Osteoblast (primary cell): ENCODE results near the gene GALK1. TPM values are rescaled to one million over a fixed set of nuclear protein-coding genes. Genes with fewer than 3 reads are reported as not detected.

Experiments
- DNase-seq: peaks from one replicate; pipeline ENCODE4 v3.0.0; 2011; ENCODE audit warnings: low spot score, mixed read lengths; ENCODE audit not compliant: insufficient read length; ENCODE audit errors: missing footprints
- H2AFZ ChIP-seq: 2 replicates; pipeline ENCODE4 v1.6.0; 2011; ENCODE audit warnings: mild to moderate bottlenecking, low read length
- H3K27ac ChIP-seq: 2 replicates; pipeline ENCODE4 v1.5.1; 2011; ENCODE audit warnings: mild to moderate bottlenecking, low read depth, low read length, moderate library complexity
- H3K27me3 ChIP-seq: 2 replicates; pipeline ENCODE4 v1.6.0; 2012; ENCODE audit warnings: mild to moderate bottlenecking, control low read depth, inconsistent platforms, low read length, moderate library complexity; ENCODE audit not compliant: insufficient read depth
- H3K36me3 ChIP-seq: 2 replicates; pipeline ENCODE4 v1.5.1; 2011; ENCODE audit warnings: mild to moderate bottlenecking, low read length, control low read depth, moderate library complexity; ENCODE audit not compliant: insufficient read depth
- H3K4me1 ChIP-seq: 2 replicates; pipeline ENCODE4 v1.5.1; 2011; ENCODE audit warnings: mild to moderate bottlenecking, low read length, control low read depth, moderate library complexity; ENCODE audit not compliant: insufficient read depth
- H3K4me2 ChIP-seq: 2 replicates; pipeline ENCODE4 v1.6.0; 2011; ENCODE audit warnings: mild to moderate bottlenecking, low read length; ENCODE audit not compliant: insufficient read depth
- H3K4me3 ChIP-seq: fragments of 200-600 bp; sonication (generic); 3 replicates; pipeline ENCODE4 v1.5.1; 2012; ENCODE audit warnings: mild to moderate bottlenecking, low read length, inconsistent platforms; ENCODE audit not compliant: insufficient read depth
- H3K79me2 ChIP-seq: 2 replicates; pipeline ENCODE4 v1.6.0; 2012; ENCODE audit warnings: mild to moderate bottlenecking, low read length, control low read depth, inconsistent platforms; ENCODE audit not compliant: insufficient read depth
- H3K9me3 ChIP-seq: 2 replicates; pipeline ENCODE4 v1.5.1; 2011; ENCODE audit warnings: low read depth, low read length, control low read depth
- H4K20me1 ChIP-seq: 2 replicates; pipeline ENCODE4 v1.6.0; 2012; ENCODE audit warnings: mild to moderate bottlenecking, low read length, control low read depth; ENCODE audit not compliant: insufficient read depth
- total RNA-seq: library from RNA; depleted of rRNA; stranded (reverse); fragments of >200 nt; gene quantifications from 2 replicates; pipeline ENCODE4 v1.2.3, GENCODE V29; 2012
- TF ChIP-seq, protein P1 (sequence below): IDR thresholded peaks from 2 replicates; pipeline ENCODE4 v1.5.1; 2011; ENCODE audit warnings: mild to moderate bottlenecking, low read depth, low read length, moderate library complexity; ENCODE audit errors: extremely low read depth

The GALK1 gene
- total RNA-seq = 25.3 and 27.7 TPM in 2 replicates

DNA sequence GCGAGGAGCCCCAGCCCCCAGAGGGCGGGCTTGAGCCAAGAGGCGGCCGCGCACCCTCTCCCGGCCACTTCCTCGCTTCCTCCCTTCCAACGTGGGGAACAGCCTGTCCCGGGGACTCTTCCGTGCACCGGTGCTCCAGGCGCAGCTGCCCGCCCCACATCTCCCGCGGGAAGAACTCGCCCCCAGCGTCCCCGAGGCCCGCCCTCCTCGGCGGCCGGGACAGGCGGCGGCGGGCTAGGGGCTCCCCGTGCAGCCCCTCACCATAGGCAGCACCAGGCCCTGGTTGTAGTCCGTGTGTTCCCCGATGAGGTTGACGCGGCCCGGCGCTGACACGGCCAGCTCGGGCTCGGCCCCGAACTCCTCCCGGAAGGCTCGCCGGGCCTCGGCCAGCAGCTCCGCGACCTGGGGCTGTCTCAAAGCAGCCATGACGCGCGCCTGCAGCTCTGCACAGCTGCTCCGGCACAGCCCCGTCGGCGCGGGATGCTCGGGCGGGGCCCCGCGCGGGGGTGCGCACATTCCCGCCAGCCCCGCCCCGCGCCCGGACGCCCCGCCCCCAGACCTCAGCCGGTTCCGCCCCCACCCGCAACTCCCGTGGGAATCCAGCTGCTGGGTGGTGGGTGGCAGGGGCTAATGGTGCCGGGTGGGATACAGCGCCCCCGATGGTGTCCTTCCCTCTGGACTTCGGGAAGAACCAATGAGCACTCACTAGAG is at the start of gene GALK1:
TSS of gene GALK1 (minus strand) at position 482 of the 711 bp plus-strand sequence. CDS start at position 426, 56 bp downstream.
- peak within 1 kb of the TSS; percentile 87 for H3K4me2 ChIP-seq
- TF ChIP-seq, protein P1, sequence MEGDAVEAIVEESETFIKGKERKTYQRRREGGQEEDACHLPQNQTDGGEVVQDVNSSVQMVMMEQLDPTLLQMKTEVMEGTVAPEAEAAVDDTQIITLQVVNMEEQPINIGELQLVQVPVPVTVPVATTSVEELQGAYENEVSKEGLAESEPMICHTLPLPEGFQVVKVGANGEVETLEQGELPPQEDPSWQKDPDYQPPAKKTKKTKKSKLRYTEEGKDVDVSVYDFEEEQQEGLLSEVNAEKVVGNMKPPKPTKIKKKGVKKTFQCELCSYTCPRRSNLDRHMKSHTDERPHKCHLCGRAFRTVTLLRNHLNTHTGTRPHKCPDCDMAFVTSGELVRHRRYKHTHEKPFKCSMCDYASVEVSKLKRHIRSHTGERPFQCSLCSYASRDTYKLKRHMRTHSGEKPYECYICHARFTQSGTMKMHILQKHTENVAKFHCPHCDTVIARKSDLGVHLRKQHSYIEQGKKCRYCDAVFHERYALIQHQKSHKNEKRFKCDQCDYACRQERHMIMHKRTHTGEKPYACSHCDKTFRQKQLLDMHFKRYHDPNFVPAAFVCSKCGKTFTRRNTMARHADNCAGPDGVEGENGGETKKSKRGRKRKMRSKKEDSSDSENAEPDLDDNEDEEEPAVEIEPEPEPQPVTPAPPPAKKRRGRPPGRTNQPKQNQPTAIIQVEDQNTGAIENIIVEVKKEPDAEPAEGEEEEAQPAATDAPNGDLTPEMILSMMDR = peak; percentile 49
- peak; percentile 99 for DNase-seq

DNA sequence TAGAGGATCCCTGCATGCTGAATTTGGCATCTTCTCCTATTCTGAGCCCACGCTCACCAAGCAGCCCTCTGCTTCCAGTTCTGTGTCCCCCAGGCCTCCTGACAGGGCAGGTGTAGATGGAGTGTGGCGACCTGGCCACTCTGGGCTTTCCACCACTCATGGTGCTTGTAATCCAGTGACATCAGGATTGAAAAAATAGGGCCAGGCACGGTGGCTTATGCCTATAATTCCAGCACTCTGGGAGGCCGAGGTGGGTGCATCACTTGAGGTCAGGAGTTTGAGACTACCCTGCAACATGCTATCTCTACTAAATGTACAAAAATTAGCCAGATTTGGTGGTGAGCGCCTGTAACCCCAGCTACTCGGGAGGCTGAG is 49.0 kb upstream of the GALK1 start:
- Histone ChIP-seq H3K9me3 (no peaks in the 10 kb centered on the region), H2AFZ (no peak overlapping the region), H3K4me2 (no peak overlapping the region), H3K4me1 (peaks cover 25% of the 10 kb centered on the region), H3K4me3 (no peak overlapping the region), H3K36me3 (peaks cover 47% of the 10 kb centered on the region), H3K27me3 (no peaks in the 10 kb centered on the region), H3K27ac (no peak overlapping the region), H3K79me2 (no peaks in the 10 kb centered on the region), H4K20me1 (peaks cover 11% of the 10 kb centered on the region)
- DNase-seq = no peak
- TF ChIP-seq, protein P1 = no peak

More for the DNA sequence above, at the start of gene GALK1:
- peak within 1 kb of the TSS; percentile 83 for H3K4me3 ChIP-seq
- no peak within 1 kb of the TSS for H3K27ac ChIP-seq
- H2AFZ ChIP-seq = peak within 1 kb of the TSS; percentile 65
- H3K9me3 ChIP-seq = no peaks in the 10 kb centered on the region
- H3K36me3 ChIP-seq = no peaks in the 10 kb centered on the region
- no peaks in the 10 kb centered on the region for H3K27me3 ChIP-seq
- peaks cover 8% of the 10 kb centered on the region for H3K4me1 ChIP-seq
- no peaks in the 10 kb centered on the region for H4K20me1 ChIP-seq
- H3K79me2 ChIP-seq = no peaks in the 10 kb centered on the region

DNA sequence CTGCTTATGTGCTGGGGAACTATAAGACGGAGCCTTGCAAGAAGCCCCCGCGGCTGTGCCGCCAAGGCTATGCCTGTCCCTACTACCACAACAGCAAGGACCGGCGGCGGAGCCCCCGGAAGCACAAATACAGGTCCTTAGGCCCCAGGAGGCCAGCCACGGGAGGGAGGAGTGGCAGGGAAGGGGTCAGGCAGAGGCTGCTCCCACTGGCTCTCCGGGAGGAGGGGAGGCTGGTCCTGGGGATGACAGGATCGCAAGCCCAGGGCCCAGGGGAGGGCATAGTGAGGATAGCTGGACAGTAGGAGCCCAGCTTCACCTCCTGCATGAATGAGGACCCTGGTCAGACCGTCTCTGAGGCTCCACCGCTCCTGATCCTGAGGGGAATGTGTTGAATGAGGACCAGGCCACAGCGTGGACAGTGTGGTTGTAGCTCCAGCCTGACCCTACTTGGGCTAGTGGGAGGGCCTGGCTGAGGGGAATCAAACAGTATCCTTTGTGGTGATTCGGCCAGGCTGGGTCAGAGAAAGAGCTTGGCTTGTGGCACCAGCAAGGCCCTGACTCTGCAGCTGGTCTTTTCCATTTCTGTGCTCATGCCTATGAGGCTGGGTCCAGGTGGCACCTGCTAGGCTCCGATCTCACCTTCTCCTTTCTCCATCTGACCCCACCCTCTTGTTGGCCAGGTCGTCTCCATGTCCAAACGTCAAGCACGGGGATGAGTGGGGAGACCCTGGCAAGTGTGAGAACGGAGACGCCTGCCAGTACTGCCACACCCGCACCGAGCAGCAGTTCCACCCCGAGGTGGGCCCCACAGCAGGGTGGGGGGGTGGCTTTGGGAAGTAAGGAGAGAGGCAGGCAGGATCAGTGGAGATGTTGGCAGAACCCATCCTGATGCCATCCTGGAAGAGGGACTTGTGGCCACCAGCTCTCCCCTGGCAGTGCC is 48.4 kb upstream of the GALK1 start:
- no peaks in the 10 kb centered on the region for H3K9me3 ChIP-seq
- no peak overlapping the region for H3K27ac ChIP-seq
- H3K36me3 ChIP-seq = peaks cover 40% of the 10 kb centered on the region
- no peaks in the 10 kb centered on the region for H3K79me2 ChIP-seq
- H2AFZ ChIP-seq = no peak overlapping the region
- H3K27me3 ChIP-seq = no peaks in the 10 kb centered on the region
- peaks cover 11% of the 10 kb centered on the region for H4K20me1 ChIP-seq
- DNase-seq = peak; percentile 34
- TF ChIP-seq, protein P1 = no peak
- no peak overlapping the region for H3K4me3 ChIP-seq
- peaks cover 29% of the 10 kb centered on the region for H3K4me1 ChIP-seq
- no peak overlapping the region for H3K4me2 ChIP-seq
